Endothelial cell of umbilical vein (primary cell): ENCODE data around the gene SST. TPM values are rescaled to one million over a fixed set of nuclear protein-coding genes. Genes with fewer than 3 reads are reported as not detected.

Experiments
- BruUV-seq: library from RNA; stranded (reverse); fragments of 400-500 nt; replicated peaks from 2 replicates; lab custom pipeline; 2021; lab: Mats Ljungman, UMichigan
- CTCF ChIA-PET: fragments of 300-600, 350-600 bp; sonication (Branson Sonifier 250); formaldehyde crosslinking; loops from one replicate; lab custom pipeline; 2021; ENCODE audit warnings: antibody characterized with exemption, inconsistent platforms; lab: Charles Lee
- POLR2A ChIA-PET: fragments of 300-600, 350-600 bp; sonication (Branson Sonifier 250); formaldehyde crosslinking; loops from one replicate; lab custom pipeline; 2021; ENCODE audit warnings: antibody characterized with exemption, inconsistent platforms; lab: Charles Lee
- DNase-seq: peaks from one replicate; pipeline ENCODE4 v3.0.0-alpha.2; 2011; ENCODE audit warnings: low read depth, low spot score
- FAIRE-seq: peaks from 2 replicates; lab custom pipeline; 2011; peaks lifted over from hg19 to GRCh38; lab: Jason Lieb, UNC
- H2AFZ ChIP-seq: 2 replicates; pipeline ENCODE4 v1.6.0; 2012; ENCODE audit warnings: low read depth, low read length, control low read depth, inconsistent platforms
- H3K27ac ChIP-seq: 2 replicates; pipeline ENCODE4 v1.5.1; 2011; ENCODE audit warnings: low read depth, mild to moderate bottlenecking, control low read depth, low read length, moderate library complexity; ENCODE audit not compliant: insufficient read depth
- H3K27me3 ChIP-seq, 2 experiments: 2 replicates each; pipeline versions ENCODE4 v1.6.0 to v1.6.1; 2011; ENCODE audit warnings: low read length in 2 of 2, mixed read lengths in 1 of 2; ENCODE audit not compliant: control insufficient read depth in 2 of 2, insufficient read depth in 2 of 2
- H3K36me3 ChIP-seq, 2 experiments: 2 replicates in 1 of 2; 3 replicates in 1 of 2; pipeline ENCODE4 v1.5.1; 2011; ENCODE audit warnings: low read length in 2 of 2, mild to moderate bottlenecking in 1 of 2, moderate library complexity in 1 of 2; ENCODE audit not compliant: control insufficient read depth in 2 of 2, insufficient read depth in 2 of 2; ENCODE audit errors: extremely low read depth in 1 of 2
- H3K4me1 ChIP-seq: 3 replicates; pipeline ENCODE4 v1.5.1; 2011; ENCODE audit warnings: mild to moderate bottlenecking, low read length; ENCODE audit not compliant: control insufficient read depth, insufficient read depth; ENCODE audit errors: extremely low read depth
- H3K4me2 ChIP-seq: 2 replicates; pipeline ENCODE4 v1.6.1; 2011; ENCODE audit warnings: low read length, control low read depth, mixed read lengths; ENCODE audit not compliant: insufficient read depth
- H3K4me3 ChIP-seq, 3 experiments: fragments of 200-600 bp in 1 of 3; sonication (generic), shearing (Covaris generic) in 1 of 3; replicated peaks in 1 of 3; 2 replicates each; pipeline ENCODE4 v1.5.1; 2011 to 2016; ENCODE audit warnings: control low read depth in 3 of 3, low read length in 3 of 3, mild to moderate bottlenecking in 2 of 3, inconsistent platforms in 1 of 3, low read depth in 1 of 3, moderate library complexity in 1 of 3; ENCODE audit not compliant: insufficient read depth in 1 of 3
- H3K79me2 ChIP-seq: 2 replicates; pipeline ENCODE4 v1.6.0; 2012; ENCODE audit warnings: low read length, inconsistent platforms; ENCODE audit not compliant: control insufficient read depth, insufficient read depth
- H3K9ac ChIP-seq: replicated peaks from 2 replicates; pipeline ENCODE3; 2011; ENCODE audit warnings: low read length, control low read depth; ENCODE audit not compliant: insufficient read depth; ENCODE audit errors: extremely low read depth
- H3K9me1 ChIP-seq: replicated peaks from 3 replicates; pipeline ENCODE4 v1.6.0; 2011; ENCODE audit warnings: mild to moderate bottlenecking, low read length; ENCODE audit not compliant: control insufficient read depth, insufficient read depth; ENCODE audit errors: extremely low read depth
- H3K9me3 ChIP-seq: replicated peaks from 2 replicates; pipeline ENCODE4 v1.5.1; 2012; ENCODE audit warnings: low read length, inconsistent platforms; ENCODE audit not compliant: control insufficient read depth, insufficient read depth
- H4K20me1 ChIP-seq: replicated peaks from 2 replicates; pipeline ENCODE3; 2011; ENCODE audit warnings: mild to moderate bottlenecking, low read length; ENCODE audit not compliant: control insufficient read depth, insufficient read depth; ENCODE audit errors: extremely low read depth
- CTCF ChIP-seq, 2 donors: IDR thresholded peaks; 1 replicate in 1 of 2; 2 replicates in 1 of 2; pipeline ENCODE4 v1.5.1; 2011; ENCODE audit warnings: low read length in 2 of 2, mild to moderate bottlenecking in 2 of 2, moderate library complexity in 2 of 2, control low read depth in 1 of 2, inconsistent platforms in 1 of 2, low read depth in 1 of 2; ENCODE audit not compliant: insufficient read depth in 1 of 2; ENCODE audit errors: extremely low read depth in 1 of 2
- EZH2 ChIP-seq: IDR thresholded peaks from 2 replicates; pipeline ENCODE4 v1.6.1; 2012; ENCODE audit warnings: borderline replicate concordance, low read depth, mild to moderate bottlenecking, moderate library complexity, low read length, inconsistent platforms; ENCODE audit not compliant: severe bottlenecking
- FOS ChIP-seq: IDR thresholded peaks from 2 replicates; pipeline ENCODE4 v1.6.1; 2011; ENCODE audit warnings: mild to moderate bottlenecking, low read length, moderate library complexity, borderline replicate concordance; ENCODE audit not compliant: insufficient read depth
- GATA2 ChIP-seq: IDR thresholded peaks from 2 replicates; pipeline ENCODE4 v1.7.0; 2011; ENCODE audit warnings: low read depth, mild to moderate bottlenecking, moderate library complexity, mixed read lengths, low read length; ENCODE audit not compliant: insufficient read length, insufficient read depth
- JUN ChIP-seq: IDR thresholded peaks from 2 replicates; pipeline ENCODE4 v1.6.1; 2011; ENCODE audit warnings: borderline replicate concordance, low read depth; ENCODE audit not compliant: insufficient read length, insufficient read depth
- MAX ChIP-seq: IDR thresholded peaks from 2 replicates; pipeline ENCODE4 v1.6.1; 2011; ENCODE audit not compliant: insufficient read depth, insufficient read length
- MYC ChIP-seq: IDR thresholded peaks from one replicate; pipeline ENCODE4 v1.6.1; 2011; ENCODE audit warnings: mild to moderate bottlenecking, low read depth, low read length
- POLR2A ChIP-seq: IDR thresholded peaks from 2 replicates; pipeline ENCODE4 v1.6.1; 2012; ENCODE audit warnings: low read depth, mild to moderate bottlenecking, control low read depth, low read length
- POLR2AphosphoS5 ChIP-seq: IDR thresholded peaks from 2 replicates; pipeline ENCODE4 v1.6.1; 2012; ENCODE audit warnings: low read depth, mild to moderate bottlenecking, control low read depth, low read length, moderate library complexity; ENCODE audit not compliant: insufficient read depth
- dilution Hi-C: fragments of 300-500 bp; cut with MboI; formaldehyde crosslinking; loops from one replicate; pipeline ENCODE4 v1.15.0; 2019; ENCODE audit warnings: low sequenced_read_pairs; ENCODE audit not compliant: extremely low pct_ligation_motif_present
- intact Hi-C: fragments of 100-400 bp; cut with micrococcal nuclease; formaldehyde crosslinking; loops from one replicate; pipeline ENCODE4 v1.10.0; 2022
- polyA plus RNA-seq, 4 experiments: library from polyadenylated mRNA; depleted of rRNA in 3 of 4; stranded (reverse) in 3 of 4; unstranded in 1 of 4; fragments of >200 nt; gene quantifications; 2 replicates each; pipeline versions ENCODE4 v1.2.1 to v1.2.3, GENCODE V29; 2011 to 2012; ENCODE audit warnings: missing spikeins in 1 of 4
- total RNA-seq: library from RNA; stranded (reverse); gene quantifications from 2 replicates; pipeline ENCODE4 v1.2.3, GENCODE V29; 2021

Gene SST
- total and polyA plus RNA-seq, 2 donors (not counting 3 experiments of a cell fraction or from before 2014, with no cell fraction given), result not detected

- Histone ChIP-seq H3K27me3 (no peaks in the 10 kb centered on the region), H3K9me3 (no peaks in the 10 kb centered on the region), H3K79me2 (no peaks in the 10 kb centered on the region), H2AFZ (peak overlapping the region; percentile 45), H3K9ac (no peak overlapping the region), H4K20me1 (no peaks in the 10 kb centered on the region), H3K36me3 (no peaks in the 10 kb centered on the region), H3K4me1 (no peaks in the 10 kb centered on the region), H3K4me2 (no peak overlapping the region), H3K4me3 (no peak overlapping the region), H3K9me1 (no peaks in the 10 kb centered on the region), H3K27ac (no peak overlapping the region)
- dilution Hi-C loops (no loop called here), intact Hi-C loops (no loop called here)
- FAIRE-seq (peak; percentile 64), DNase-seq (peak; percentile 46)
- TF ChIP-seq GATA2, result no peak
- TF ChIP-seq EZH2, result no peak
- no peak for TF ChIP-seq POLR2A
- TF ChIP-seq CTCF (IDR thresholded peaks at IDR 0.05; ENCODE audit: extremely low read depth in 1 of 2, insufficient read depth in 1 of 2, low read depth in 1 of 2, low read length in 2 of 2), result no peak
- CTCF ChIA-PET, result interaction anchor here (0.5 to 7.9 kb wide), 14 partner anchors 11 to 1099 kb away, joined by 3 to 111 read pairs (median 4); no protein-coding TSS in a partner anchor
- BruUV-seq, result no TSS peak
- POLR2A ChIA-PET, result no interaction called here
These were observed 43.3 kb upstream of the SST start for GRCh38 chr3:187713504-187713903.

- no peak for DNase-seq
- Histone ChIP-seq H3K9me3 (no peaks in the 10 kb centered on the region), H2AFZ (no peak overlapping the region), H4K20me1 (no peaks in the 10 kb centered on the region), H3K9me1 (no peaks in the 10 kb centered on the region), H3K9ac (no peak overlapping the region), H3K27ac (no peak overlapping the region), H3K4me2 (no peak overlapping the region), H3K27me3 (no peaks in the 10 kb centered on the region), H3K79me2 (no peaks in the 10 kb centered on the region), H3K4me1 (no peaks in the 10 kb centered on the region), H3K4me3 (no peak overlapping the region), H3K36me3 (no peaks in the 10 kb centered on the region)
- dilution Hi-C loops (no loop called here), intact Hi-C loops (no loop called here)
- no TSS peak for BruUV-seq
- TF ChIP-seq MAX, result no peak
- TF ChIP-seq CTCF (IDR thresholded peaks at IDR 0.05; ENCODE audit: extremely low read depth in 1 of 2, insufficient read depth in 1 of 2, low read depth in 1 of 2, low read length in 2 of 2), result no peak
- TF ChIP-seq POLR2AphosphoS5, result no peak
- TF ChIP-seq EZH2, result no peak
- no peak for TF ChIP-seq JUN
- no peak for TF ChIP-seq MYC
- no peak for TF ChIP-seq GATA2
- no peak for TF ChIP-seq POLR2A
- TF ChIP-seq FOS, result no peak
- FAIRE-seq, result no peak
- ChIA-PET CTCF (interaction anchor here (0.6 to 1.7 kb wide), 5 partner anchors 27 to 490 kb away, joined by 3 to 11 read pairs (median 3); no protein-coding TSS in a partner anchor), POLR2A (no interaction called here)
These were observed 39.0 kb upstream of the SST start for GRCh38 chr3:187709155-187709554.
